ENCODE data around the gene CAMKK1. TPM values are rescaled to one million over a fixed set of nuclear protein-coding genes. Genes with fewer than 3 reads are reported as not detected.

Gene CAMKK1
- total RNA-seq, 4 donors from 2014 or later, result 0.44 to 5.1 (median 2.1) TPM

DNA sequence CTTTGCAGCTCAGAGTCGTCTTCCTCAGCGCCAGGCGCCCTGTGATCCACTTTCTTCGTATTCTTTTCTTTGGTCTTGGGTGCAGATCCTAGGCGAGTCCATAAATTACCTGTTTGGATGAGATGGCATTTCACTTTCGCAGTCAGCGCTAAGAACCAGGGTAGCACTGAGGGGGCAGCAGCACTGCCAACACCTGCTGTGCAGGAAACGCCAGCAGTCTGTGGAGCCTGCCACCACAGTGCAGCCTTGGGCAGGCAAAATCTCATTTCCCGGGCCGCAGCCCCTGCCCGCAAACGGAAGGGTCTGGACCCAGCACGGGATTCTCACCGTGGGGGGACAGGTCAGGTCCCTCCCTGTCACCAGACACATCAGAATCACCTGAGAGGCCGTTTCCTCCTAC lies 79.7 kb downstream of the CAMKK1 start:
- ATAC-seq, result no peak
- intact Hi-C loops (cut with DNase I; ENCODE audit: low total_unique reads), result no loop called here
- in situ Hi-C loops (cut with MboI; ENCODE audit: low sequenced_read_pairs in 4 of 4), result loop anchor here in 1 of 4 donors (10.0 kb wide), 1 partner anchor 78 kb away; no protein-coding TSS in a partner anchor

GRCh38 chr17:3812771-3813170 lies 80.1 kb downstream of the CAMKK1 start:
- H3K4me3 ChIP-seq, result no peak overlapping the region
- H3K9me3 ChIP-seq, result no peaks in the 10 kb centered on the region
- DNase-seq (no peak), ATAC-seq (no peak)
- H3K36me3 ChIP-seq, result peaks cover 0 to 52% of the 10 kb centered on the region in 2 donors
- intact Hi-C loops (cut with DNase I; ENCODE audit: low total_unique reads), result no loop called here
- no peak for TF ChIP-seq POLR2A (IDR thresholded peaks at IDR 0.05)
- TF ChIP-seq, protein P1, sequence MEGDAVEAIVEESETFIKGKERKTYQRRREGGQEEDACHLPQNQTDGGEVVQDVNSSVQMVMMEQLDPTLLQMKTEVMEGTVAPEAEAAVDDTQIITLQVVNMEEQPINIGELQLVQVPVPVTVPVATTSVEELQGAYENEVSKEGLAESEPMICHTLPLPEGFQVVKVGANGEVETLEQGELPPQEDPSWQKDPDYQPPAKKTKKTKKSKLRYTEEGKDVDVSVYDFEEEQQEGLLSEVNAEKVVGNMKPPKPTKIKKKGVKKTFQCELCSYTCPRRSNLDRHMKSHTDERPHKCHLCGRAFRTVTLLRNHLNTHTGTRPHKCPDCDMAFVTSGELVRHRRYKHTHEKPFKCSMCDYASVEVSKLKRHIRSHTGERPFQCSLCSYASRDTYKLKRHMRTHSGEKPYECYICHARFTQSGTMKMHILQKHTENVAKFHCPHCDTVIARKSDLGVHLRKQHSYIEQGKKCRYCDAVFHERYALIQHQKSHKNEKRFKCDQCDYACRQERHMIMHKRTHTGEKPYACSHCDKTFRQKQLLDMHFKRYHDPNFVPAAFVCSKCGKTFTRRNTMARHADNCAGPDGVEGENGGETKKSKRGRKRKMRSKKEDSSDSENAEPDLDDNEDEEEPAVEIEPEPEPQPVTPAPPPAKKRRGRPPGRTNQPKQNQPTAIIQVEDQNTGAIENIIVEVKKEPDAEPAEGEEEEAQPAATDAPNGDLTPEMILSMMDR (IDR thresholded peaks at IDR 0.05 in 4 of 5, conservative IDR thresholded peaks at IDR 0.05 in 1 of 5), result no peak
- H3K27ac ChIP-seq, result no peak overlapping the region
- H3K27me3 ChIP-seq, result no peaks in the 10 kb centered on the region
- peaks cover 15 to 17% of the 10 kb centered on the region in 2 donors for H3K4me1 ChIP-seq
- in situ Hi-C loops (cut with MboI; ENCODE audit: low sequenced_read_pairs in 4 of 4), result loop anchor here in 1 of 4 donors (10.0 kb wide), 1 partner anchor 78 kb away; no protein-coding TSS in a partner anchor

More for the DNA sequence above, 79.7 kb downstream of the CAMKK1 start:
- DNase-seq, result no peak
- no peak overlapping the region for H3K4me3 ChIP-seq
- H3K4me1 ChIP-seq, result peaks cover 15 to 17% of the 10 kb centered on the region in 2 donors
- no peaks in the 10 kb centered on the region for H3K27me3 ChIP-seq
- peaks cover 0 to 56% of the 10 kb centered on the region in 2 donors for H3K36me3 ChIP-seq
- no peak overlapping the region for H3K27ac ChIP-seq
- H3K9me3 ChIP-seq, result no peaks in the 10 kb centered on the region
- no peak for TF ChIP-seq POLR2A (IDR thresholded peaks at IDR 0.05)
- TF ChIP-seq, protein P1 (IDR thresholded peaks at IDR 0.05 in 4 of 5, conservative IDR thresholded peaks at IDR 0.05 in 1 of 5), result no peak

DNA sequence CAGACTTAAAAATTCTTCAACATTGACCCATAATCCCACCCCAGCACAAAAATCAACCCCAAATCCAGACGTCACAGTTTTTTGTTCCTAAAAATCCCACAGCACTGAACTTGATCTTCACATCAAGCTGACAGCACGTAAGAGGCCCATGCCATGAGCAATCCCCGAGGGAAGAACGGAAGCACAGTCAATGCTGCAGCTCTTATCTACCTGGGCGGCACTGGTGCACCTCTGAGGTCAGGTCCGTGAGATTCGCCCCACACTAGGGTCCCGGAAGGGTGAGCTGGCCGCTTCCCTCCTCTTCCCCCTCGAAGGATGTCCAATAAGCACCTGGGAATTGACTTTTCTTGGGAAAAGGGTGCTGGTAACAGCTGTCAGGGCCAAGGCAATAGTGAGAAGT lies 80.6 kb downstream of the CAMKK1 start:
- no peak overlapping the region for H3K27ac ChIP-seq
- in situ Hi-C loops (cut with MboI; ENCODE audit: low sequenced_read_pairs in 4 of 4), result loop anchor here in 1 of 4 donors (10.0 kb wide), 1 partner anchor 77 kb away; no protein-coding TSS in a partner anchor
- intact Hi-C loops (cut with DNase I; ENCODE audit: low total_unique reads), result no loop called here

More for the DNA sequence above, 80.6 kb downstream of the CAMKK1 start:
- H3K27me3 ChIP-seq, result no peaks in the 10 kb centered on the region
- peaks cover 15 to 17% of the 10 kb centered on the region in 2 donors for H3K4me1 ChIP-seq
- H3K36me3 ChIP-seq, result peaks cover 0 to 47% of the 10 kb centered on the region in 2 donors
- no peak for DNase-seq
- no peak for TF ChIP-seq POLR2A (IDR thresholded peaks at IDR 0.05)
- TF ChIP-seq, protein P1 (IDR thresholded peaks at IDR 0.05 in 4 of 5, conservative IDR thresholded peaks at IDR 0.05 in 1 of 5), result no peak
- no peak for ATAC-seq
- no peaks in the 10 kb centered on the region for H3K9me3 ChIP-seq
- no peak overlapping the region for H3K4me3 ChIP-seq

Other genes starting within 250 kb of the CAMKK1 start
- gene TAX1BP3, start 224.5 kb downstream of the CAMKK1 start, total RNA-seq, result 10 to 100 TPM; 24.1 to 45.1 (median 33.8) TPM
- gene EMC6, start 224.2 kb downstream of the CAMKK1 start, total RNA-seq, result 10 to 100 TPM; 40.6 to 73.8 (median 54.5) TPM
- 10 to 100 TPM; 12.3 to 52.9 (median 30.2) TPM for gene P2RX5, start 196.9 kb downstream of the CAMKK1 start, total RNA-seq
- gene HASPIN, start 169.2 kb downstream of the CAMKK1 start, total RNA-seq, result 1 to 10 TPM in 1 of 4 donors, under 1 TPM in 3; 0.20 to 1.3 (median 0.24) TPM
- gene ITGAE, start 91.9 kb downstream of the CAMKK1 start, total RNA-seq, result 10 to 100 TPM; 10.8 to 25.0 (median 23.5) TPM
- gene NCBP3, start 46.8 kb downstream of the CAMKK1 start, total RNA-seq, result 10 to 100 TPM in 3 of 4 donors, 1 to 10 TPM in 1; 9.5 to 15.2 (median 14.5) TPM
- under 1 TPM in 3 of 4 donors, not detected in 1; 0.25 to 0.59 (median 0.38) TPM for gene P2RX1, start 23.4 kb upstream of the CAMKK1 start, total RNA-seq
- 1 to 10 TPM in 2 of 4 donors, under 1 TPM in 2; 0.89 to 1.4 (median 0.98) TPM for gene ATP2A3, start 71.4 kb upstream of the CAMKK1 start, total RNA-seq
- 10 to 100 TPM; 66.9 to 84.6 (median 73.5) TPM for gene ZZEF1, start 250.0 kb upstream of the CAMKK1 start, total RNA-seq

Data from gastrocnemius medialis (tissue), 4 donors.